Measurements from ENCODE around the gene LARP4.
"Not testable (repeated sequence)": the region's sequence is repeated elsewhere in the genome, so short reads cannot be mapped to it uniquely, and the experiment has no call there.

Gene LARP4

DNA sequence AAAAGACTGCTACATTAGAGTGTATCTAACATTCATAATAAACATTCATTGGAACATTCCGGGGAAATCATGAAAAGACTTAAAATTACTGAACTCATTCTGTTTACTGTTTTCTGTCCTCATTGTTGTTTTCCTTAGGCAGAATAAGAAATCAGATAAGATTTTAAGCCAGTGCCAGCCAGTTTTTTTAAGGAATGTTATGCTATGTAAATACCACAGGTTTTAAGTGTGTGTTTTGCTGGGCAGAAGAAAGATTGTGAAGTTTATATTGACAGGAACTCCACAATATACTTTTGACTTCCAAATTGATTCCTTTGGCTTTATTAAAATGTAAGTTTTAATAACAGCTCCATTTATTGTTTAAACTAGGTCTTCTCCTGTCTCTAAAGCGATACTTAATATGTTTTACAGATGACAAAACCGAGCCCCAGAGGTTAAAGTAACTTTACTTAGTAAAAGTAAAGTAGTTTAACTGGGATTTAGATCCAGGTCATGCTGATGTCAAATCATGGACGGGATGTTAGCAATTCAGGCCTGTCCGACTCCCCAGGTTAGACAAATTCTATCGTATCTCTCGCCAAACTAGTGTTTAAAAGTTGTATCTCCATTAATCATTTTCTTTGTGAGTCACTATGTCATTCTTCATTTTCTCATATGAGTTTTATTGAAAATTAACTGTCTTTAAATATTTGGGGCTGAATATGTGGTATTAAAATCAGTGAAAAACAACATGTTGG is 1.7 kb downstream of the LARP4 start:
- DNase-seq (ENCODE audit: low read depth), result peak; percentile 50
- Histone ChIP-seq H3K9ac (ENCODE audit: low read length) (peak overlapping the region; percentile 99), H3K27me3 (replicated peaks; ENCODE audit: control insufficient read depth, insufficient read depth, low read length) (no peaks in the 10 kb centered on the region), H3K4me3 (ENCODE audit: low read length) (peak overlapping the region; percentile 99), H3K9me3 (ENCODE audit: control insufficient read depth, low read length) (no peaks in the 10 kb centered on the region), H3K36me3 (ENCODE audit: control insufficient read depth, insufficient read depth, low read length, severe bottlenecking) (no peaks in the 10 kb centered on the region), H3K4me1 (ENCODE audit: control insufficient read depth, insufficient read depth, low read length) (peaks cover 20% of the 10 kb centered on the region)

GRCh38 chr12:50403001-50403440 is 2.3 kb downstream of the LARP4 start:
- no peak for DNase-seq (ENCODE audit: low read depth)

DNA sequence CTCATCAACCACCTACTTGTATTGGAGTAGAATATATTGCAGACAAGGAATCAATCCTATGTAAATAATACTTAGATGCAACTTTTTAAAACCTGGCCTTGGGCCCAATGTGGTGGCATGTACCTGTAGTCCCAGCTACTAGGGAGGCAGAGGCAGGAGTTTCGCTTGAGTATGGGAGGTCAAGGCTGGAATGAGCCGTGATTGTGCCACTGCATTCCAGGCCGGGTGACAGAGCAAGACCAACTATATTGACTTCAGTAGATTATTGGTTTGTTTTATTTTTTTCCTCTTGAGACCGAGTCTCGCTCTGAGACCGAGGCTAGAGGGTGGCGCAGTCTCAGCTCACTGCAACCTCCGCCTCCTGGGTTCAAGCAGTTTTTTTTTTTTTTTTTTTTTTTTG is 3.6 kb downstream of the LARP4 start:
- no peak overlapping the region for H3K4me3 ChIP-seq (ENCODE audit: low read length)
- peaks cover 20% of the 10 kb centered on the region for H3K4me1 ChIP-seq (ENCODE audit: control insufficient read depth, insufficient read depth, low read length)
- no peaks in the 10 kb centered on the region for H3K9me3 ChIP-seq (ENCODE audit: control insufficient read depth, low read length)
- no peak for DNase-seq (ENCODE audit: low read depth)
- no peaks in the 10 kb centered on the region for H3K27me3 ChIP-seq (replicated peaks; ENCODE audit: control insufficient read depth, insufficient read depth, low read length)
- peaks cover 3% of the 10 kb centered on the region for H3K36me3 ChIP-seq (ENCODE audit: control insufficient read depth, insufficient read depth, low read length, severe bottlenecking)
- H3K9ac ChIP-seq (ENCODE audit: low read length), result no peak overlapping the region

More at GRCh38 chr12:50403001-50403440, 2.3 kb downstream of the LARP4 start:
- Histone ChIP-seq H3K4me3 (ENCODE audit: low read length) (peak overlapping the region; percentile 99), H3K4me1 (ENCODE audit: control insufficient read depth, insufficient read depth, low read length) (peaks cover 20% of the 10 kb centered on the region), H3K9me3 (ENCODE audit: control insufficient read depth, low read length) (no peaks in the 10 kb centered on the region), H3K36me3 (ENCODE audit: control insufficient read depth, insufficient read depth, low read length, severe bottlenecking) (no peaks in the 10 kb centered on the region), H3K9ac (ENCODE audit: low read length) (peak overlapping the region; percentile 99), H3K27me3 (replicated peaks; ENCODE audit: control insufficient read depth, insufficient read depth, low read length) (no peaks in the 10 kb centered on the region)

DNA sequence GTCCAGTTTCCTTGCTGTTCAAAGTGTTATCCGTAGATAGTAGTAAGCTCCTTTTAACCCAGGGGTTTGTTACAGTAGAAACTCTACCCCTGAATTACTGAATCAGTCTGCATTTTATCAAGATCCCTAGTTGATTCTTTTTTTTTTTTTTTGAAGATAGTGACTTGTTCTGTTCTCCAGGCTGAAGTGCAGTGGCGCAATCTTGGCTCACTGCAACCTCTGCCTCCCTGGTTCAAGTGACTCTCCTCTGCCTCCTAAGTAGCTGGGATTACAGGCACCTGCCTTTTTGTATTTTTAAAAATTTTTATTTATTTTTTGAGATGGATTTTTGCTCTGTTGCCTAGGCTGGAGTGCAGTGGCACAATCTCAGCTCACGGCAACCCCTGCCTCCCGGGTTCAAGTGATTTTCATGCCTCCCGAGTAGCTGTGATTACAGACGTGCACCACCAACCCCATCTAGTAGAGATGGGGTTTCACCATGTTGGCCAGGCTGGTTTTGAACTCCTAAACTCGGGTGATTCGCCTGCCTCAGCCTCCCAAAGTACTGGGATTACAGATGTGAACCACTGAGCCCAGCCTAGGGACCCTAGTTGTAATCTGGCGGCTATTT is 10.5 kb downstream of the LARP4 start:
- Histone ChIP-seq H3K27me3 (replicated peaks; ENCODE audit: control insufficient read depth, insufficient read depth, low read length) (no peaks in the 10 kb centered on the region), H3K9ac (ENCODE audit: low read length) (no peak overlapping the region), H3K9me3 (ENCODE audit: control insufficient read depth, low read length) (no peaks in the 10 kb centered on the region), H3K36me3 (ENCODE audit: control insufficient read depth, insufficient read depth, low read length, severe bottlenecking) (peaks cover 16% of the 10 kb centered on the region), H3K4me1 (ENCODE audit: control insufficient read depth, insufficient read depth, low read length) (peaks cover 9% of the 10 kb centered on the region), H3K4me3 (ENCODE audit: low read length) (no peak overlapping the region)
- DNase-seq (ENCODE audit: low read depth), result peak; percentile 26

GRCh38 chr12:50415899-50416479 is 15.3 kb downstream of the LARP4 start:
- Histone ChIP-seq H3K36me3 (ENCODE audit: control insufficient read depth, insufficient read depth, low read length, severe bottlenecking) (peaks cover 32% of the 10 kb centered on the region), H3K4me3 (ENCODE audit: low read length) (no peak overlapping the region), H3K4me1 (ENCODE audit: control insufficient read depth, insufficient read depth, low read length) (peaks cover 5% of the 10 kb centered on the region), H3K27me3 (replicated peaks; ENCODE audit: control insufficient read depth, insufficient read depth, low read length) (no peaks in the 10 kb centered on the region), H3K9ac (ENCODE audit: low read length) (no peak overlapping the region), H3K9me3 (ENCODE audit: control insufficient read depth, low read length) (no peaks in the 10 kb centered on the region)
- no peak for DNase-seq (ENCODE audit: low read depth)

DNA sequence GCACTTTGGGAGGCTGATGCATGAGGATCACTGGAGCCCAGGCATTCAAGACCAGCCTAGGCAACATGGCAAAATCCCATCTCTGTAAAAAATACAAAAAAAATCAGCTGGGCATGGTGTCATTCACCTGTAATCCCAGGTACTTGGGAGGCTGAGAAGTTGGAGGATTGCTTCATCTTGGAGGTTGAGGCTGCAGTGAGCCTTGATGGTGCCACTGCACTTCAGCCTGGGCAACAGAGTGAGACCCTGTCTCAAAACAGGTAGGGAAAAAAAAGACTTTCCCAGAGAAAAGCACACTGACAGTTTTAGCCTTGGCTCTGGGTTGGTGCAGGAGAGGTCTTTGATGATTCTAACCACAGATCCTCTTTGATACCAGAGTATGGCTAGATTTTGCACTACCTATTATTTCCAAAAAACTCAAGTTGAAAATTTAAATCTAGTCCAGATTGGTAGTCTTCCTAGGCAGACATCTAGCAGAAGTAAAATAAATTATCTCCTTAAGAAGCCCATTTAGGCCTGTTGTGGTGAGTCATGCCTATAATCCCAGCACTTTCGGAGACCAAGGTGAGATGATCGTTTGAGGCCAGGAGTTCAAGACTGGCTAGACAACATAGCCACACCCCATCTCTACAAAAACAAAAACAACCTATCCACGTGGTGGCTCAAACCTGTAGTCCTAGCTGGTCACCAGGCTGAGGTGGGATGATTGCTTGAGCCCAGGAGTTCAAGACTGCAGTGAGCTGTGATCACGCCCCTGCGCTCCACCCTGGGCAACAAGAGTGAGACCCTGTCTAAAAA is 18.6 kb downstream of the LARP4 start:
- H3K4me1 ChIP-seq (ENCODE audit: control insufficient read depth, insufficient read depth, low read length), result no peaks in the 10 kb centered on the region
- no peak overlapping the region for H3K9ac ChIP-seq (ENCODE audit: low read length)
- no peaks in the 10 kb centered on the region for H3K27me3 ChIP-seq (replicated peaks; ENCODE audit: control insufficient read depth, insufficient read depth, low read length)
- DNase-seq (ENCODE audit: low read depth), result no peak
- H3K4me3 ChIP-seq (ENCODE audit: low read length), result no peak overlapping the region
- peaks cover 33% of the 10 kb centered on the region for H3K36me3 ChIP-seq (ENCODE audit: control insufficient read depth, insufficient read depth, low read length, severe bottlenecking)
- no peaks in the 10 kb centered on the region for H3K9me3 ChIP-seq (ENCODE audit: control insufficient read depth, low read length)

GRCh38 chr12:50422855-50423254 is 22.2 kb downstream of the LARP4 start:
- H3K27me3 ChIP-seq (replicated peaks; ENCODE audit: control insufficient read depth, insufficient read depth, low read length); H3K9ac ChIP-seq (ENCODE audit: low read length); DNase-seq (ENCODE audit: low read depth); H3K4me3 ChIP-seq (ENCODE audit: low read length); H3K4me1 ChIP-seq (ENCODE audit: control insufficient read depth, insufficient read depth, low read length); H3K9me3 ChIP-seq (ENCODE audit: control insufficient read depth, low read length): not testable (repeated sequence)
- H3K36me3 ChIP-seq (ENCODE audit: control insufficient read depth, insufficient read depth, low read length, severe bottlenecking), result peaks cover 21% of the 10 kb centered on the region

- H3K9ac ChIP-seq (ENCODE audit: low read length); DNase-seq (ENCODE audit: low read depth); H3K27me3 ChIP-seq (replicated peaks; ENCODE audit: control insufficient read depth, insufficient read depth, low read length); H3K4me1 ChIP-seq (ENCODE audit: control insufficient read depth, insufficient read depth, low read length); H3K9me3 ChIP-seq (ENCODE audit: control insufficient read depth, low read length); H3K4me3 ChIP-seq (ENCODE audit: low read length): not testable (repeated sequence)
- peaks cover 25% of the 10 kb centered on the region for H3K36me3 ChIP-seq (ENCODE audit: control insufficient read depth, insufficient read depth, low read length, severe bottlenecking)
Observed at GRCh38 chr12:50423342-50423741, 22.7 kb downstream of the LARP4 start.

DNA sequence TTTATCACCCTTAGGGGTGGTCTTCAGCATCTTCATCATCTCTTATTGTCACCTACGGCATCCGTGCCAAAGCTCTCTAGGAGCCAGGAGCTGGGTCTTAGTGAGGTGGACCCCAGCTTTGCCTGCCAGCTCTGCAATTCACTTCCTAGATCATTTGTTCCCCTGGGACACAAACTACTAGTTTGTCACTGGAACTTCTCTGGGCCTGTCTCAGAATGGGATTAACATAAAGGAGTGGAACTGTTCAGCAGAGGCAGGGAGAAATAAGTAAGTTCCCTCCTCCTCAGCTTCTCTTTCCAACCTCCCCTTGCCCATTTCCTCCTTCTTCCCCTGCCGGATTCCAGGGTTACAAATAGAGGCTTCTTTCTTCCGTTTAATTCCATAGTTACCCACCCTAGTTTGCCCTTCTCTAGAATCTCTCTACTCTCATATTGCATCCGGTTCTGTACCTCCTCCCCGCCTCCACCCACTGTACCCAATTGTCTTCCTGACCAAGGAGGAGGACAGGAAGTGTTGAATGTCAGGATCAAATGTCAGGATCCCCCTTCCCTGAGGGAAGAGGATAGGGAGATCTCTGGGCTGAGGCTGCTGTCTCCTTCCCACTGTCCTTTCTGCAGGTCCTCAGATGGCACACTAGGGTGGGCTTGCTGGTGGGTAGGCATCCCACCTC is 25.0 kb downstream of the LARP4 start:
- H3K4me1 ChIP-seq (ENCODE audit: control insufficient read depth, insufficient read depth, low read length), result no peaks in the 10 kb centered on the region
- no peak overlapping the region for H3K9ac ChIP-seq (ENCODE audit: low read length)
- H3K9me3 ChIP-seq (ENCODE audit: control insufficient read depth, low read length), result no peaks in the 10 kb centered on the region
- H3K36me3 ChIP-seq (ENCODE audit: control insufficient read depth, insufficient read depth, low read length, severe bottlenecking), result peaks cover 42% of the 10 kb centered on the region
- DNase-seq (ENCODE audit: low read depth), result no peak
- no peaks in the 10 kb centered on the region for H3K27me3 ChIP-seq (replicated peaks; ENCODE audit: control insufficient read depth, insufficient read depth, low read length)
- H3K4me3 ChIP-seq (ENCODE audit: low read length), result no peak overlapping the region

GRCh38 chr12:50431656-50432055 is 31.0 kb downstream of the LARP4 start:
- H3K4me1 ChIP-seq (ENCODE audit: control insufficient read depth, insufficient read depth, low read length); H3K4me3 ChIP-seq (ENCODE audit: low read length); H3K9ac ChIP-seq (ENCODE audit: low read length); DNase-seq (ENCODE audit: low read depth); H3K9me3 ChIP-seq (ENCODE audit: control insufficient read depth, low read length); H3K27me3 ChIP-seq (replicated peaks; ENCODE audit: control insufficient read depth, insufficient read depth, low read length): not testable (repeated sequence)
- H3K36me3 ChIP-seq (ENCODE audit: control insufficient read depth, insufficient read depth, low read length, severe bottlenecking), result peaks cover 91% of the 10 kb centered on the region
